Right lobe of liver (tissue), 4 donors: ENCODE results near the gene ZC3H12D.

Experiments used
- POLR2A ChIP-seq: fragments of 450-650 bp; IDR thresholded peaks from one replicate; pipeline ENCODE4 v1.6.1; 2017; ENCODE audit warnings: antibody characterized with exemption, mild to moderate bottlenecking
- TF ChIP-seq, protein P1 (sequence below), 4 donors: fragments of 200-600 bp in 3 of 4; fragments of 450-650 bp in 1 of 4; IDR thresholded peaks; one replicate each; pipeline versions ENCODE4 v1.5.1 to v1.8.0; 2016 to 2022; ENCODE audit warnings: antibody characterized with exemption in 4 of 4, mild to moderate bottlenecking in 2 of 4
- donor health status: DM: no; HTN: no; CAD: no.
- donor health status: DM: no; HTN: no; CAD: no.
- donor health status: DM: no; HTN: yes; CAD: no.

DNA sequence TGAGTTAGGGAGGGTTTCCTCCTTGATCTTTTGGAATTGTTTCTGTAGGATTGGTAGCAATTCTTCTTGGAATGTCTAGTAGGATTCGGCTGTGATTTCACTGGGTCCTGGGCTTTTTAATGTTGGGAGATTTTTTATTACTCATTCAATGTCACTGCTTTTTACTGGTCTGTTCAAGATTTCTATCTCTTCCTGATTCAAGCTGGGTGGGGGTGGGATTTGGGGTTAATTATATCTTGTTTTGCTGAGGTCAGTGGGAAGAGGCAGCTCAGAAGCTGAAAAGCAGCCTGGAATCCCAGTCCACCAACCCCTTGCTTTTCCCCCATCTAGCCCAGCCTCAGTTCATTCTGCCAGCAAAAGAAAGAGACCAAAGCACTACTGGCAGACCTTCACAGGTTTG, 45.2 kb downstream of the ZC3H12D start:
- TF ChIP-seq, protein P1, sequence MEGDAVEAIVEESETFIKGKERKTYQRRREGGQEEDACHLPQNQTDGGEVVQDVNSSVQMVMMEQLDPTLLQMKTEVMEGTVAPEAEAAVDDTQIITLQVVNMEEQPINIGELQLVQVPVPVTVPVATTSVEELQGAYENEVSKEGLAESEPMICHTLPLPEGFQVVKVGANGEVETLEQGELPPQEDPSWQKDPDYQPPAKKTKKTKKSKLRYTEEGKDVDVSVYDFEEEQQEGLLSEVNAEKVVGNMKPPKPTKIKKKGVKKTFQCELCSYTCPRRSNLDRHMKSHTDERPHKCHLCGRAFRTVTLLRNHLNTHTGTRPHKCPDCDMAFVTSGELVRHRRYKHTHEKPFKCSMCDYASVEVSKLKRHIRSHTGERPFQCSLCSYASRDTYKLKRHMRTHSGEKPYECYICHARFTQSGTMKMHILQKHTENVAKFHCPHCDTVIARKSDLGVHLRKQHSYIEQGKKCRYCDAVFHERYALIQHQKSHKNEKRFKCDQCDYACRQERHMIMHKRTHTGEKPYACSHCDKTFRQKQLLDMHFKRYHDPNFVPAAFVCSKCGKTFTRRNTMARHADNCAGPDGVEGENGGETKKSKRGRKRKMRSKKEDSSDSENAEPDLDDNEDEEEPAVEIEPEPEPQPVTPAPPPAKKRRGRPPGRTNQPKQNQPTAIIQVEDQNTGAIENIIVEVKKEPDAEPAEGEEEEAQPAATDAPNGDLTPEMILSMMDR (IDR thresholded peaks at IDR 0.05), result no peak
- no peak for TF ChIP-seq POLR2A
